Heart left ventricle (tissue), 13 donors: Measurements from ENCODE around the gene C1orf115.
"Not testable (repeated sequence)": the region's sequence is repeated elsewhere in the genome, so short reads cannot be mapped to it uniquely, and the experiment has no call there.

Source experiments
- CTCF ChIP-seq, 12 donors: fragments of 200-600 bp; sonication (generic) in 4 of 12; IDR thresholded peaks; one replicate each; pipeline versions ENCODE4 v1.5.0 to v1.8.0; 2018 to 2022; ENCODE audit warnings: antibody characterized with exemption in 12 of 12, mild to moderate bottlenecking in 5 of 12
- POLR2A ChIP-seq, 2 donors: fragments of 450-650 bp; IDR thresholded peaks; one replicate each; pipeline ENCODE4 v1.6.1; 2017; ENCODE audit warnings: antibody characterized with exemption in 2 of 2, mild to moderate bottlenecking in 2 of 2, moderate library complexity in 2 of 2
- donor health status: ischemic (EF 13 %, LVEDD 7.1; RV severe dilation, severe dysfunction).
- donor health status: DM: no; HTN: yes; CAD: no.
- donor health status: DM: no; HTN: no; CAD: no.
- donor health status: ischemic (EF 25% LVEDD 6.9; RV normal size, moderate dysfunction).
- donor health status: ischemic (EF 25% LVEDD 5.7; RV mildly dilated, moderate dysfunction).
- donor health status: ischemic (EF 35%, LVEDD 5.7; RV mildly dilated, moderate dysfunction).
- donor health status: nonischemic (EF 11% LVEDD 7.7; RV severe dilation, severe dysfunction).
- donor health status: DM: yes; HTN: yes; CAD: no.
- donor health status: PGD.
- donor health status: ischemic (EF 29% LVEDD 5.4; RV normal size, mild dysfunction).
- donor health status: nonischemic (EF 23%, LVEDD 6.1; RV moderate dilation, normal function).

GRCh38 chr1:220715986-220716385 lies 25.8 kb downstream of the C1orf115 start:
- TF ChIP-seq POLR2A, CTCF (IDR thresholded peaks at IDR 0.05): not testable (repeated sequence)
